ENCODE results near the gene DAPK1.

The DAPK1 gene

GRCh38 chr9:87492642-87493041, 5.0 kb upstream of the DAPK1 start:
- no peak for ATAC-seq
- no peak for TF ChIP-seq CSRNP3 (CRISPR knock-in tag; IDR thresholded peaks at IDR 0.05)
- TF ChIP-seq TCF4 (CRISPR knock-in tag; IDR thresholded peaks at IDR 0.05; ENCODE audit: borderline replicate concordance) = no peak
- no peak for TF ChIP-seq ZNF565 (CRISPR knock-in tag; conservative IDR thresholded peaks at IDR 0.05; ENCODE audit: low read depth)
- TF ChIP-seq SNAI2 (CRISPR knock-in tag; IDR thresholded peaks at IDR 0.05) = no peak
- TF ChIP-seq ZFP30 (CRISPR knock-in tag; IDR thresholded peaks at IDR 0.05) = no peak
- TF ChIP-seq ARNTL (CRISPR knock-in tag; IDR thresholded peaks at IDR 0.05; ENCODE audit: borderline replicate concordance, low read depth) = no peak
- TF ChIP-seq BACH2 (CRISPR knock-in tag; IDR thresholded peaks at IDR 0.05; ENCODE audit: borderline replicate concordance) = no peak
- TF ChIP-seq, protein P1, sequence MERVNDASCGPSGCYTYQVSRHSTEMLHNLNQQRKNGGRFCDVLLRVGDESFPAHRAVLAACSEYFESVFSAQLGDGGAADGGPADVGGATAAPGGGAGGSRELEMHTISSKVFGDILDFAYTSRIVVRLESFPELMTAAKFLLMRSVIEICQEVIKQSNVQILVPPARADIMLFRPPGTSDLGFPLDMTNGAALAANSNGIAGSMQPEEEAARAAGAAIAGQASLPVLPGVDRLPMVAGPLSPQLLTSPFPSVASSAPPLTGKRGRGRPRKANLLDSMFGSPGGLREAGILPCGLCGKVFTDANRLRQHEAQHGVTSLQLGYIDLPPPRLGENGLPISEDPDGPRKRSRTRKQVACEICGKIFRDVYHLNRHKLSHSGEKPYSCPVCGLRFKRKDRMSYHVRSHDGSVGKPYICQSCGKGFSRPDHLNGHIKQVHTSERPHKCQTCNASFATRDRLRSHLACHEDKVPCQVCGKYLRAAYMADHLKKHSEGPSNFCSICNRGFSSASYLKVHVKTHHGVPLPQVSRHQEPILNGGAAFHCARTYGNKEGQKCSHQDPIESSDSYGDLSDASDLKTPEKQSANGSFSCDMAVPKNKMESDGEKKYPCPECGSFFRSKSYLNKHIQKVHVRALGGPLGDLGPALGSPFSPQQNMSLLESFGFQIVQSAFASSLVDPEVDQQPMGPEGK (CRISPR knock-in tag; IDR thresholded peaks at IDR 0.05; ENCODE audit: borderline replicate concordance) = no peak
- TF ChIP-seq, protein P2, sequence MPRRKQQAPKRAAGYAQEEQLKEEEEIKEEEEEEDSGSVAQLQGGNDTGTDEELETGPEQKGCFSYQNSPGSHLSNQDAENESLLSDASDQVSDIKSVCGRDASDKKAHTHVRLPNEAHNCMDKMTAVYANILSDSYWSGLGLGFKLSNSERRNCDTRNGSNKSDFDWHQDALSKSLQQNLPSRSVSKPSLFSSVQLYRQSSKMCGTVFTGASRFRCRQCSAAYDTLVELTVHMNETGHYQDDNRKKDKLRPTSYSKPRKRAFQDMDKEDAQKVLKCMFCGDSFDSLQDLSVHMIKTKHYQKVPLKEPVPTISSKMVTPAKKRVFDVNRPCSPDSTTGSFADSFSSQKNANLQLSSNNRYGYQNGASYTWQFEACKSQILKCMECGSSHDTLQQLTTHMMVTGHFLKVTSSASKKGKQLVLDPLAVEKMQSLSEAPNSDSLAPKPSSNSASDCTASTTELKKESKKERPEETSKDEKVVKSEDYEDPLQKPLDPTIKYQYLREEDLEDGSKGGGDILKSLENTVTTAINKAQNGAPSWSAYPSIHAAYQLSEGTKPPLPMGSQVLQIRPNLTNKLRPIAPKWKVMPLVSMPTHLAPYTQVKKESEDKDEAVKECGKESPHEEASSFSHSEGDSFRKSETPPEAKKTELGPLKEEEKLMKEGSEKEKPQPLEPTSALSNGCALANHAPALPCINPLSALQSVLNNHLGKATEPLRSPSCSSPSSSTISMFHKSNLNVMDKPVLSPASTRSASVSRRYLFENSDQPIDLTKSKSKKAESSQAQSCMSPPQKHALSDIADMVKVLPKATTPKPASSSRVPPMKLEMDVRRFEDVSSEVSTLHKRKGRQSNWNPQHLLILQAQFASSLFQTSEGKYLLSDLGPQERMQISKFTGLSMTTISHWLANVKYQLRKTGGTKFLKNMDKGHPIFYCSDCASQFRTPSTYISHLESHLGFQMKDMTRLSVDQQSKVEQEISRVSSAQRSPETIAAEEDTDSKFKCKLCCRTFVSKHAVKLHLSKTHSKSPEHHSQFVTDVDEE (CRISPR knock-in tag; IDR thresholded peaks at IDR 0.05) = no peak
- TF ChIP-seq CSDC2 (CRISPR knock-in tag; IDR thresholded peaks at IDR 0.05) = no peak
- TF ChIP-seq PPARA (CRISPR knock-in tag; IDR thresholded peaks at IDR 0.05; ENCODE audit: borderline replicate concordance) = no peak
- no peak for TF ChIP-seq ZC3H10 (CRISPR knock-in tag; IDR thresholded peaks at IDR 0.05)
- TF ChIP-seq ZNF70 (CRISPR knock-in tag; IDR thresholded peaks at IDR 0.05) = no peak
- TF ChIP-seq TOX (CRISPR knock-in tag; IDR thresholded peaks at IDR 0.05; ENCODE audit: borderline replicate concordance) = no peak
- no peak for TF ChIP-seq GLIS3 (CRISPR knock-in tag; IDR thresholded peaks at IDR 0.05)
- TF ChIP-seq, protein P3, sequence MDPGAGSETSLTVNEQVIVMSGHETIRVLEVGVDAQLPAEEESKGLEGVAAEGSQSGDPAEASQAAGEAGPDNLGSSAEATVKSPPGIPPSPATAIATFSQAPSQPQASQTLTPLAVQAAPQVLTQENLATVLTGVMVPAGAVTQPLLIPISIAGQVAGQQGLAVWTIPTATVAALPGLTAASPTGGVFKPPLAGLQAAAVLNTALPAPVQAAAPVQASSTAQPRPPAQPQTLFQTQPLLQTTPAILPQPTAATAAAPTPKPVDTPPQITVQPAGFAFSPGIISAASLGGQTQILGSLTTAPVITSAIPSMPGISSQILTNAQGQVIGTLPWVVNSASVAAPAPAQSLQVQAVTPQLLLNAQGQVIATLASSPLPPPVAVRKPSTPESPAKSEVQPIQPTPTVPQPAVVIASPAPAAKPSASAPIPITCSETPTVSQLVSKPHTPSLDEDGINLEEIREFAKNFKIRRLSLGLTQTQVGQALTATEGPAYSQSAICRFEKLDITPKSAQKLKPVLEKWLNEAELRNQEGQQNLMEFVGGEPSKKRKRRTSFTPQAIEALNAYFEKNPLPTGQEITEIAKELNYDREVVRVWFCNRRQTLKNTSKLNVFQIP (CRISPR knock-in tag; IDR thresholded peaks at IDR 0.05; ENCODE audit: borderline replicate concordance, low read depth) = no peak
- TF ChIP-seq ISL1 (CRISPR knock-in tag; IDR thresholded peaks at IDR 0.05) = no peak
- TF ChIP-seq OSR1 (CRISPR knock-in tag; IDR thresholded peaks at IDR 0.05) = no peak
- TF ChIP-seq ZNF8 (CRISPR knock-in tag; IDR thresholded peaks at IDR 0.05) = no peak

DNA sequence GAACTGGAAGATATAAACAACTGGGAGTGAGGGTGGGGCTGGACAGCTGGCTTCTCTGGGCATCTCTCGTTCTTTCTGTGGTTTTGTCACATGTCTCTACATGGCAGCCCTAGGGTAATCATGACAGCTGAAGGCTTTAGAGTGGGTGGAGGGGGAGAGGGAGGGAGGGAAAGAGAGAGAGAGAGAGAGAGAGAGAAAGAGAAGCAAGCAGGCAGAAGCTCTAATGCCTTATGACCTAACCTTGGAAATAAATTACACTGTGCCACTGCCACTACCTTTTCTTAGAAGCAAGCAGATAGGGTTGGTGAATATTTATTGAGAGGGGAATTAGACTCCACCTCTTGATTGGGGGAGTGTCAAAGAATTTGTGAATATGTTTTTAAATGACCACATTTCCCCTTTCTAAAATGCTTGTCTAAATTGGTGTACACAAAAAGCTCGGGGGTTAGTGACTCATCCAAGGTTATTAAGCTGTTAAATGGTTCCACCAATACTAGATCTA, 2.6 kb upstream of the DAPK1 start:
- no peak for ATAC-seq
- TF ChIP-seq SNAI2 (CRISPR knock-in tag; IDR thresholded peaks at IDR 0.05) (no peak), CSDC2 (CRISPR knock-in tag; IDR thresholded peaks at IDR 0.05) (no peak), RARB (CRISPR knock-in tag; IDR thresholded peaks at IDR 0.05) (no peak), ZC3H10 (CRISPR knock-in tag; IDR thresholded peaks at IDR 0.05) (no peak), BACH2 (CRISPR knock-in tag; IDR thresholded peaks at IDR 0.05; ENCODE audit: borderline replicate concordance) (no peak), ZFP3 (CRISPR knock-in tag; IDR thresholded peaks at IDR 0.05) (no peak), PPARA (CRISPR knock-in tag; IDR thresholded peaks at IDR 0.05; ENCODE audit: borderline replicate concordance) (no peak), ZNF8 (CRISPR knock-in tag; IDR thresholded peaks at IDR 0.05) (no peak), TOX (CRISPR knock-in tag; IDR thresholded peaks at IDR 0.05; ENCODE audit: borderline replicate concordance) (no peak), TCF4 (CRISPR knock-in tag; IDR thresholded peaks at IDR 0.05; ENCODE audit: borderline replicate concordance) (no peak), ZNF70 (CRISPR knock-in tag; IDR thresholded peaks at IDR 0.05) (no peak), ZNF565 (CRISPR knock-in tag; conservative IDR thresholded peaks at IDR 0.05; ENCODE audit: low read depth) (no peak), CSRNP3 (CRISPR knock-in tag; IDR thresholded peaks at IDR 0.05) (no peak), ESRRG (CRISPR knock-in tag; IDR thresholded peaks at IDR 0.05) (no peak), GLIS3 (CRISPR knock-in tag; IDR thresholded peaks at IDR 0.05) (no peak), ARNTL (CRISPR knock-in tag; IDR thresholded peaks at IDR 0.05; ENCODE audit: borderline replicate concordance, low read depth) (no peak)
- TF ChIP-seq, protein P2 (CRISPR knock-in tag; IDR thresholded peaks at IDR 0.05) = no peak
- TF ChIP-seq, protein P1 (CRISPR knock-in tag; IDR thresholded peaks at IDR 0.05; ENCODE audit: borderline replicate concordance) = no peak

All from SK-N-SH treated with all-trans-retinoic acid at 6 μM for 48 hours (cell line).